Mesothelial cell of epicardium (in vitro differentiated cells): ENCODE measurements around the gene DLGAP3. TPM values are rescaled to one million over a fixed set of nuclear protein-coding genes. Genes with fewer than 3 reads are reported as not detected.

Experiments
- DNase-seq, 2 experiments: peaks; one replicate each; pipeline ENCODE4 v3.0.0; 2021; ENCODE audit warnings: low spot score in 2 of 2; ENCODE audit not compliant: unreplicated experiment in 2 of 2
- H3K27ac Mint-ChIP-seq: 2 replicates; pipeline ENCODE4 v1.8.0; 2021; ENCODE audit warnings: mixed read lengths
- H3K27me3 Mint-ChIP-seq: 2 replicates; pipeline ENCODE4 v1.8.0; 2021; ENCODE audit warnings: low read depth, mixed read lengths
- H3K36me3 Mint-ChIP-seq: 2 replicates; pipeline ENCODE4 v1.8.0; 2021; ENCODE audit warnings: mixed read lengths
- H3K4me1 Mint-ChIP-seq: 2 replicates; pipeline ENCODE4 v1.8.0; 2021; ENCODE audit warnings: mixed read lengths
- H3K4me3 Mint-ChIP-seq: 2 replicates; pipeline ENCODE4 v1.8.0; 2021; ENCODE audit warnings: mild to moderate bottlenecking, moderate library complexity, mixed read lengths
- H3K9me3 Mint-ChIP-seq: 2 replicates; pipeline ENCODE4 v1.8.0; 2021; ENCODE audit warnings: mixed read lengths
- CTCF ChIP-seq: fragments of 200-600 bp; sonication (generic); IDR thresholded peaks from one replicate; pipeline ENCODE4 v1.5.0; 2021; ENCODE audit warnings: antibody characterized with exemption; ENCODE audit not compliant: unreplicated experiment
- total RNA-seq: library from RNA; stranded (reverse); gene quantifications from 3 replicates; pipeline ENCODE4 v1.2.1, GENCODE V29; 2021

DLGAP3 gene
- total RNA-seq, 1 donor from 2014 or later, result 0.27 TPM

GRCh38 chr1:34843392-34844251 lies 85.8 kb downstream of the DLGAP3 start:
- no peak for DNase-seq
- no peak overlapping the region for H3K27ac Mint-ChIP-seq
- no peak overlapping the region for H3K4me3 Mint-ChIP-seq

GRCh38 chr1:34842952-34843371 lies 86.5 kb downstream of the DLGAP3 start:
- Mint-ChIP-seq H3K9me3 (no peaks in the 10 kb centered on the region), H3K36me3 (no peaks in the 10 kb centered on the region), H3K4me3 (no peak overlapping the region), H3K4me1 (peaks cover 15% of the 10 kb centered on the region), H3K27ac (no peak overlapping the region), H3K27me3 (no peaks in the 10 kb centered on the region)
- no peak for DNase-seq
- TF ChIP-seq CTCF, result no peak

More at GRCh38 chr1:34843392-34844251, 85.8 kb downstream of the DLGAP3 start:
- peaks cover 15% of the 10 kb centered on the region for H3K4me1 Mint-ChIP-seq
- H3K9me3 Mint-ChIP-seq, result no peaks in the 10 kb centered on the region
- H3K36me3 Mint-ChIP-seq, result peaks cover 2% of the 10 kb centered on the region
- no peak for TF ChIP-seq CTCF
- no peaks in the 10 kb centered on the region for H3K27me3 Mint-ChIP-seq

GRCh38 chr1:34842073-34842472 lies 87.4 kb downstream of the DLGAP3 start:
- no peak for TF ChIP-seq CTCF
- no peak for DNase-seq
- H3K27ac Mint-ChIP-seq, result no peak overlapping the region
- no peaks in the 10 kb centered on the region for H3K36me3 Mint-ChIP-seq
- no peaks in the 10 kb centered on the region for H3K9me3 Mint-ChIP-seq
- peaks cover 15% of the 10 kb centered on the region for H3K4me1 Mint-ChIP-seq
- H3K4me3 Mint-ChIP-seq, result no peak overlapping the region
- H3K27me3 Mint-ChIP-seq, result no peaks in the 10 kb centered on the region

GRCh38 chr1:34840426-34840825 lies 89.0 kb downstream of the DLGAP3 start:
- DNase-seq, result no peak
- no peak for TF ChIP-seq CTCF
- Mint-ChIP-seq H3K27ac (no peak overlapping the region), H3K27me3 (no peaks in the 10 kb centered on the region), H3K4me1 (peaks cover 9% of the 10 kb centered on the region), H3K36me3 (no peaks in the 10 kb centered on the region), H3K9me3 (no peaks in the 10 kb centered on the region), H3K4me3 (no peak overlapping the region)

GRCh38 chr1:34839526-34840305 lies 89.7 kb downstream of the DLGAP3 start:
- TF ChIP-seq CTCF, result no peak
- Mint-ChIP-seq H3K9me3 (no peaks in the 10 kb centered on the region), H3K27me3 (no peaks in the 10 kb centered on the region), H3K4me1 (peaks cover 7% of the 10 kb centered on the region), H3K36me3 (no peaks in the 10 kb centered on the region), H3K27ac (no peak overlapping the region), H3K4me3 (no peak overlapping the region)
- peak in 1 of 2 experiments; percentile 22 for DNase-seq
